Femur (tissue), 1 donor: ENCODE data around the gene ARHGAP12.
"Not testable (repeated sequence)": the region's sequence is repeated elsewhere in the genome, so short reads cannot be mapped to it uniquely, and the experiment has no call there.

ENCODE experiments used
- DNase-seq: peaks from one replicate; pipeline ENCODE4 v3.0.0-alpha.2; 2017

The ARHGAP12 gene

DNA sequence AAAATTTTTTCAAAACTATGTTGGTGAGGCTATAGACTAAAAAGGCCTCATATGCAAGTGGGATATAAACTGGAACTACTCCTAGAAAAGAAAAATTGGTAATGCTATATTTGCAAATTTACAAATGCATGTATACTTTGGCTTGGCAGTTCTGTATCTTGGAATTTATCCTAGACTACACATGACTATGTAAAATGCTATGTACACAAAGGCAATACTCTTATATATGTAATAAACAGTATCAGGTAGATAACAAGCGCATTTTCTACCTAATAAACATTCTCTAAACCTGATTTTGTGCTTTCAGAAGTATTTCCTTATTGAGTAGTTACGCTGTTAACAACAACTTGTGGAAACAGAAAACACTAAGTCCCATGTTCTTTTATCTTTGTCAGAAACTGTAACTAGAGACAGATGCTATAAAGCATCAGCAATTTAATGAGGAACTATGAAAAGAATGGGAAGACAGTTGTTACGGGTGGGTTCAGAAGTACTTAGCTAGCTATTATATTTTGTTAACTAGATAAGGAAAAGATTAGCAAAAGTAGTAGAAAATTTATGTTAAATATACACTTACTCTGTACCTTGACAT, 107.8 kb downstream of the ARHGAP12 start:
- no peak for DNase-seq

DNA sequence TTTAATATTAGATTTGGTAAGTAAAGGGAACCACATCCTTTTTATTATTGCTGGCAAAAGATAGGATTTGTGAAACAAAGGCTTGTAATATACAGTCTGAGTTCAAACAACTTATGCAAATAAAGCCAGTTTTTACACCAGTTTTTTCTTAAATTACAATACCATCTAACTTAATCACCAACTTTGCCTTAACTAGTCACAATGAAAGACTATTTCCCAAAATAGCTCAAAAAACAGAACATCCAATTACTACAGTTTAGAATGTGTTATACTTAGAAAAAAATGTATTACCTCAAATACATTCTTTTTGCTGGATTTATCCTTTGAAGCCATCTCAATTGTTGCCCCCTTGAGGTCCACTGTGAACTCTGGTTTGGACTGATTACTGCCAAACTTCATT, 108.5 kb downstream of the ARHGAP12 start:
- no peak for DNase-seq

DNA sequence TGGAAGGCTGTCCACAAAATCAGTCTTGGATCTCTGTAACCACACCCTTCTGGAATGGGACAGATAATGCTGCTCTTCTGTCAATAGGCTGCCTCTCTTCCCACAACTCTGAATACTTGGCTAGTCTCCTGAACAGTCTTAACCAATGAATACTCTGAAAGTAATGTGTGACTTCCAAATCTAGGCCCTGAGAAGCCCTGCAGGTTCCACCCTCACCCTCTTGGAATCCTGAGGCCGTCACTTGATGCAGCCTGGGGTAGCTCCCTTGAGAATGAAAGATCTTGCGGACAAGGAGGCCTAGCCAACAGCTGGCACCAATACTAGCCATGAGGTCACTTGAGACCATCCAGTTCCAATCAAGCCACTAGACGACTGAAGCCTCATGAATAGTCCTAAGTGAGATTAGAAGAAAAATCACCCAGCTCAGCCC, 109.2 kb downstream of the ARHGAP12 start:
- peak; percentile 26 for DNase-seq

GRCh38 chr10:31816318-31816717, 112.3 kb downstream of the ARHGAP12 start:
- no peak for DNase-seq

DNA sequence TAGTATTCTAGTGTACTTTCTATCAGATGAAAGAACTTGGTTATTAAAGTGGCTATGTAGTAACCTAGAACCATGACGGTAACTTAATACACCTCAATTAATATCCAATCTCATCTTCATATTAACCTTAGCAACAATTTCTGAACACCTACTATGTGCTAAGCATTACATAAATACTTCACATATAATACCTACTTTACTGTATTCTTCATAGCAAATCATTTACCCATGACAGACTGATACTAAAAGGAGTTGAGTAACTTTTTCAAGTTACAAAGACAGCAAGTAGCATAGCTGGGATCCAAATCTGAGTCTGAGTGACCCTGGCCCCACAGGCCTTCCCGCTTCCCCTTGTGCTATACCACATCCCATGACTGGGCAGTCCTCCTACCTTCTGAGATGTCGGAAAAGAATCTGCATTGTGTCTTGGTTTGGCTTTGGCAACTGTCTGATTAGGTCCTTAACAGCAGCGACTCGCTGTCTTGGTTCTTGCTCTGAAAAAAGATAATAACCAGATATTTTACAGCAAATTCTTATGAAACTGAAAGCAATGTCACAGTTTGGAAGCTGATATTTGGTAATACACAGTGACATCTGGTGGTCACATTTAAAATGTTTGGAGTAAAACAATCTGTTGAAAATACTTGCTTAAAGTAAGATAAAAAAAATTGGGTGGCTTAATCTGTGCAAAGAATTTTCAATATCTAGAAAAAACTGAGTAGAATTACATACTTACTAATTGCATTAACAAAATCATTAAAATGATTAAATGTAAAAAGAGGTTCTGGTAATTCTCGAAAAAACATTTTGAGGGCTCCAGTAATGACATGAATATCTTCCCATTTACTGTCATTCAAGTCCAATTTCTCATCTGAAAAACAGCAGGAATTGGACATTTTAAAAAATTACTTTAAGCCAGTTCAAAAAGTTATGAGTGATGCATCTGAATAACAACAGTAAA, 120.1 kb downstream of the ARHGAP12 start:
- DNase-seq, result peak; percentile 45

DNA sequence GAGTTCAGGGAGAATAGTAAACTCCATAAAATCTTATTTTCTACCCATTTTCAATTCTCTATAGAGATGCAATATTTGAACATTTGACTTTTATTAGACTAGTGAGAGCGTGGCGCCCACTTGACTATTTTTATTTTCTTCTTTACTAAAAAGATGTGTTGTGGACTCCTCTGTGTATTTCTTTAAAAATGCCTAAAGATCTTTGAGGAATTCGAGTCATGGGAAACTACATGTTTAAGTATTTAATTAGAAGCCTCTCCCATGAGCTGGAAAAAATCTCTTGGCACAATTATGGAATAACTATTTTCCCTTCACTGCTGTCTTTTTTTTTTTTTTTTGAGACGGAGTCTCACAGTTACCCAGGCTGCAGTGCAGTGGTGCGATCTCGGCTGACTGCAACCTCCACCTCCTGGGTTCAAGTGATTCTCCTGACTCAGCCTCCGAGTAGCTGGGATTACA, 124.2 kb downstream of the ARHGAP12 start:
- no peak for DNase-seq

DNA sequence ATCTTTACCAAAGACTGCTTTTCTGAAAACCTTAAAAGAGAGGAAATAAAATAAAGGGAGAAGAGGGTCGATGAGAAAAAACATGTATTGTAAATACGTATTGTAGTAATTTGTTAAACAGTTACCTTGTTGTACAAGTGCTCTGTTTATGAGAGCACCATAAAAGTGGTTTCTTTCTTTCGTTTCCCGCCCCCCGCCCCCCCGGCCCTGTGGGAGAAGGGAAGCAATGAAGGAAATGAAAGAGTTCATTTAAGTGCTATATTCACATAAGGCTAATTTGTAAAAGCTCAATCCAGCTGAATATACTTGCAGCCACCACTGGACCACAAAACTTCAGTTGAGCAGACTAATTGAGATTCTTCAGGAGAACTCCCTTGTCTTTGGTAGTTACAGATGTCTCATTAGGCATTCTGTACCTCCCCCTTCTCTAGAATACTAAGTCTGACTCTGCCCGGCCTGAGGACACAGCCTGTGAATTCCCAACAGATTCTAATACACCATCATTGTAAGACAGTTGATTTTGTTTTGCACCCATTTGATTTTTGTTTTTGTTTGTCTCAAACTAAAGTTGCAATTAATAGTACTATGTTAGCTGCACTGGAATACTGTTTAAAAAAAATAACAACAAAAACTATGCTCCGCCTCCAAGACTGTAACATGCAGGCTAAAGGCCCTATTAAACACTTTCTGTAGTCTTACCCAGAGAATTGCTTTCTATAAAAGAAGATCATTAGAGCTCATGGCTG, 124.9 kb downstream of the ARHGAP12 start:
- DNase-seq, result no peak

GRCh38 chr10:31799181-31799580, 129.4 kb downstream of the ARHGAP12 start:
- no peak for DNase-seq

DNA sequence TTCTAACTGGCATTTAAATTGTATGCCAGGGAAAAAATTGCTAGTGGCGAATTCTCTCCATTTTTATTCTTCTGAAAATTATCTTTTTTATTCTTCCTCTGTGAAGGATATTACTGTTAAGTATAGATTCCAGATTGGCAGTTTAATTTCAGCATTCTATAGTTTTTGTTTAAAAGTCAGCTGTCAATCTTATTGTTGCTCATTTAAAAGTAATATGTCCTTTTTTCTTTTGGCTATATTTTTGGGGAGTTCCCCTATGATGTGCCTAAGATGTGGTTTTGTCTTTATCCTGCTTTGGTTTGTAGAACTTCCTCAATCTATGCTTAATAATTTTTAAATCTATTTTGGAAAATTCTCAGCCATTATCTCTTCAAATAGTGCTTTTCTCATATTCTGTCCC, 135.9 kb downstream of the ARHGAP12 start:
- DNase-seq, result no peak

DNA sequence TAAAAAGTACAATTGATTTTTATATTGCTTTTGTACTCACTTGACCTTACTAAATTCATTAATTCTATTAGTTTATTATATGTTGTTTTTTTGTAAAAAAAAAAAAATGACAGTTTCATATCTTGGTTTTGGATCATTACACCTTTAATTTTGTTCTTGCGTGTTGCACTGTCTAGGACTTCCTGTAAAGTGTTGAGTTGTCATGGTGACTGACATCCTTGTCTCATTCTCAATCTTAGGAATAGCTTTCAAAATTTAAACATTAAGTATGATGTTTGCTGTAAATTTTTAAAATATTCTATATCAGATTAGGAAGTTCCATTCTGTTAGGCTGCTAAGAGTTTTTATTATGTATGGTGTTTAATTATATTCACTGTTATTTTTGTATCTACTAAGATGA, 139.1 kb downstream of the ARHGAP12 start:
- no peak for DNase-seq

DNA sequence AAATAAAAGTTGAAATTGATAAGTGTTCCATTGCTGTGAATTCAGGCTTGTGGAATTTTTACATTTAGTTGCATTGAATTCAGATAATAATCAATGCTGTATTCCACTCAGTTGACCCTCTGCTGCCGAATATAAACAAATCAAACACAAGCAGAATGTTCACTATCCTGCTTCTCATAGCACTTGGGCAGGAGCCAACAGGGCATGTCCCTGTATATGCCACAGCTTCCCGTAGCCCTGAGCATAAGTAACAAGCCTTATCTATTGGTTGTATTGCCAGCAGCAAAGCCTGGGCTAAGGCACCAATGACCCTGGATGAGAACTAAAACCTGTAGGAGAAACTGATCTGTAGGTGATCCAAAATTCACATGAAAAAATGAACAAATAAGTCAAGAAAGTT, 145.9 kb downstream of the ARHGAP12 start:
- DNase-seq, result no peak

GRCh38 chr10:31780717-31781116, 147.9 kb downstream of the ARHGAP12 start:
- no peak for DNase-seq

- no peak for DNase-seq
Measured at GRCh38 chr10:31778627-31779026, 150.0 kb downstream of the ARHGAP12 start.

DNA sequence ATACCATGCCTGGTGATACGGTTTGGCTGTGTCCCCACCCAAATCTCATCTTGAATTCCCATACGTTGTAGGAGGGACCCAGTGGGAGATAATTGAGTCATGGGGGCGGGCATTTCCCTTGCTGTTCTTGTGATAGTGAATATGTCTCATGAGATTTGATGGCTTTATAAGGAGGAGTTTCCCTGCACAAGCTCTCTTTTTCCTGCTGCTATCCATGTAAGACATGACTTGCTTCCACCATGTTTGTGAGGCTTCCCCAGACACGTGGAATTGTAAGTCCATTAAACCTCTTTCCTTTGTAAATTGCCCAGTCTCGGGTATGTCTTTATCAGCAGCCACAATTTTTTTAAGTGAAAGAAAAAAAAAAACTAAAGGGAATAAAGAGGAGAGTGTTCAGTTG, 152.5 kb downstream of the ARHGAP12 start:
- DNase-seq, result no peak

DNA sequence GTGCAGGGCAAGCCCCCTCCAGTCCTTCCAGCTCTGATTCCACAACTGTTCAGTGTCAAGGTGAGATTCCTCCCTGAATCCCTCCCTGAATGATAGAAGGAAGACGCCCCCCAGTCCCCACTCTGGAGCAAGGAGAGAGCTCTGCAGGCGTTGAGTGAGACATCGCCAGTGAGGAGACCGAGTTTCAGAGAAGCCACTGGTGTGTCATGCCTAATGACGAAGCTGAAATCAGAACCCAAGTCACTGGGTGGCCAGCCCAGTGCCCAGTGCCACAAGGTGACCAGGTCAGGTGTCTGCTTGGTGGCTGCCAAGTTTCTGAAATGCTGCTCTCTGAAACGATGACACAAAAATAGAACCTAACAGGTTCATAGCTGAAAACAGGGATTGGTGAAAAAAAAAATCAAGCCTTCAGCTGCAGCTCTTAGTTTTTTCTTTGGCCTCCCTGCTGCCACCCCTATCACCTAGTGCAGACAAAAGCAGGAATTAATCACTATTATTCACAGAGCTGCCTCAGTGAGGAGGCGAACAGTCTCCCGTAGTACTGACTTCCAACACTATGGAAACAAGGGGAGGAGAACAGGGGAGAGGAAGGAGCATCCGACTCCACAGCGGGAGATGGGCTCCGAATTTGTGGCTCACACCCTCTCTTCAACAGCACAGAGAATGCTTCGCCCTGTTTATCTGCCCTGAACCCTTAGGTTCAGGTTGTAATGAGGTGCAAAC, 153.5 kb downstream of the ARHGAP12 start:
- no peak for DNase-seq

DNA sequence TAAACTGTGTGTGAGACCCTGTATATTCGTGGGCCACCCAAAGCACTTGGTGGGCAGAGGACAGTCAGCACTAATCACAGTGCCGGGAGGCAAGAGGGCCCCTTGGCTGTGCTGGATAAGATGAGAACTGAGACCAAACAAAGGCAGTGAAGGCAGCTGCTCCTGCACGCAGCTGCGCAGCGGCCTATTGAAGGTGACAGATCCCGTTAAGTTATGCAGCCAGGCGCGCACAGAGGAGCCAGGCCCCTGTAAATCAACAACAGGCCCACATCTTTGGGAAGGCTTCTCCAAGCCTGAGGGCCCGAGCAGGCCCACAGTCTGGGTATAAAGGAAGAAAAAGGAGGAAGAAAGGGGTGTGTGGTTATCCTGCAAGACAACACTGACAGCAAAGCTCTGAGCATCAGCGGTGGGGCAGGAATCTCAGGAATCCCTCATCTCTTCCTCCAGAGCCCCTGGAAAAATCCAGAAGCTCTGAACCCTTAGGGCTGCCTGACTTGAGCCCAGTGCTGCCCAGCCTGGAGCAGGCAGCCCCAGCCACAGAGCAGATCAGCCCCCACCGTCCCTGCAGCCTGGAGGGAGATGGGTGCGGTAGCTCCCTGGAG, 154.2 kb downstream of the ARHGAP12 start:
- peak; percentile 66 for DNase-seq

- DNase-seq, result no peak
Measured at GRCh38 chr10:31773749-31774298, 154.8 kb downstream of the ARHGAP12 start.

GRCh38 chr10:31771331-31771831, 157.2 kb downstream of the ARHGAP12 start:
- DNase-seq, result no peak

DNA sequence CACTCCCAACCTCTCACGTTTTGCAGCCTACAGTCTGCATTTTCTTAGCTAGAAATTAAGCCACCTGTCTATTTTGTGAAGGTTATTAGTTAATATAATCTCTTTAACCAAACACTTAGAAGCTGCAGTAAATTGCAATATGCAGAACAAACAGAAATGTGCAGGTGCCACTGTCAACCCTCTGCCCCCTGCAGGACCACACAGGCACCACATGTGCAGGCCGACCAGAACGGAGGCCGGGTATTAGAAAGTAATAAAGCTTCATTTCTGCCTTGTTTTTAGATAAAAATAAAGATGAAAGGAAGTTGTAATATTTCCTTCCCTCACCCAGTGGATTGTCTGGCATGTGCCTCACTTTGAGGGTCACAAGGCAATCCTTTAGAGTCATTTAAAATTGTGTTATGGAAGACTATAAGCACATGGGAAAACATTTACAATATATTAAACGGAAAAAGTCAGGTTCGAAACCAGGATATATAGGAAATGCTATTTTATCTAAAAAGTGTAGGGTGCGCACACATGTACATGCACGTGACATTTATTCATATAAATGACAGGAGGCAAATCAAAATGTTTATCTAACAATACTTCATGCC, 158.2 kb downstream of the ARHGAP12 start:
- DNase-seq, result no peak

DNA sequence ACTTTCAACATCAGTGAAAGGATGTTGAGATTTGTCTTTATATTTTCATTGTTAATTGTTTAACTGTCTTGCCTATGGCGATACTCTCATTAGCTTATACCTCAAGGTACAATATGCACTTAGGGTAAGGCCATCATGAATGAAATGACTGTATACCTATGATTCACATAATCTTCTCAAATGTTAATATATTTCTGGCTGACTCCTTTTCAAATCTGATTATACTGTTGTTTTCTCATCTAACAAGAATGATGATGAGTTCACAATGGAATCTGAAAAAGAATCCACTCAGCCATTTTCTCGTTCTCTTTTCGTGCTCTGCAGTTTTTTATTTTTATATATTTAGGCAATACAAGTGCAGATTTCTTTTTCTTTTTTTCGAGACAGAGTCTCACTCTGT, 159.1 kb downstream of the ARHGAP12 start:
- DNase-seq, result no peak

- DNase-seq, result not testable (repeated sequence)
Measured at GRCh38 chr10:31768935-31769334, 159.7 kb downstream of the ARHGAP12 start.
